ENCODE measurements around the gene PRRG4.

- no peak for TF ChIP-seq POLR2AphosphoS5 (IDR thresholded peaks at IDR 0.05)
- TF ChIP-seq, protein P1, sequence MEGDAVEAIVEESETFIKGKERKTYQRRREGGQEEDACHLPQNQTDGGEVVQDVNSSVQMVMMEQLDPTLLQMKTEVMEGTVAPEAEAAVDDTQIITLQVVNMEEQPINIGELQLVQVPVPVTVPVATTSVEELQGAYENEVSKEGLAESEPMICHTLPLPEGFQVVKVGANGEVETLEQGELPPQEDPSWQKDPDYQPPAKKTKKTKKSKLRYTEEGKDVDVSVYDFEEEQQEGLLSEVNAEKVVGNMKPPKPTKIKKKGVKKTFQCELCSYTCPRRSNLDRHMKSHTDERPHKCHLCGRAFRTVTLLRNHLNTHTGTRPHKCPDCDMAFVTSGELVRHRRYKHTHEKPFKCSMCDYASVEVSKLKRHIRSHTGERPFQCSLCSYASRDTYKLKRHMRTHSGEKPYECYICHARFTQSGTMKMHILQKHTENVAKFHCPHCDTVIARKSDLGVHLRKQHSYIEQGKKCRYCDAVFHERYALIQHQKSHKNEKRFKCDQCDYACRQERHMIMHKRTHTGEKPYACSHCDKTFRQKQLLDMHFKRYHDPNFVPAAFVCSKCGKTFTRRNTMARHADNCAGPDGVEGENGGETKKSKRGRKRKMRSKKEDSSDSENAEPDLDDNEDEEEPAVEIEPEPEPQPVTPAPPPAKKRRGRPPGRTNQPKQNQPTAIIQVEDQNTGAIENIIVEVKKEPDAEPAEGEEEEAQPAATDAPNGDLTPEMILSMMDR (IDR thresholded peaks at IDR 0.05), result no peak
- no peak for TF ChIP-seq EP300 (IDR thresholded peaks at IDR 0.05)
Measured at GRCh38 chr11:32891657-32892354, 62.1 kb downstream of the PRRG4 start.
